OCI-M1 (cell line): ENCODE results near the gene MED13L.
"Not testable (repeated sequence)": the region's sequence is repeated elsewhere in the genome, so short reads cannot be mapped to it uniquely, and the experiment has no call there.

Experiments
- DNase-seq: peaks from one replicate; lab custom pipeline; 2025; lab: John Stamatoyannopoulos, UW

MED13L gene

GRCh38 chr12:116152268-116152667 is 125.2 kb downstream of the MED13L start:
- no peak for DNase-seq

- no peak for DNase-seq
Observed at GRCh38 chr12:116150452-116150851, 127.0 kb downstream of the MED13L start.

GRCh38 chr12:116150001-116150400 is 127.5 kb downstream of the MED13L start:
- DNase-seq = no peak

GRCh38 chr12:116148844-116149243 is 128.6 kb downstream of the MED13L start:
- DNase-seq = no peak

GRCh38 chr12:116146386-116146785 is 131.1 kb downstream of the MED13L start:
- no peak for DNase-seq

- no peak for DNase-seq
Observed at GRCh38 chr12:116145451-116145850, 132.0 kb downstream of the MED13L start.

- DNase-seq = no peak
Observed at GRCh38 chr12:116144384-116144783, 133.1 kb downstream of the MED13L start.

GRCh38 chr12:116143909-116144308 is 133.6 kb downstream of the MED13L start:
- DNase-seq = no peak

GRCh38 chr12:116142936-116143898 is 134.3 kb downstream of the MED13L start:
- DNase-seq = peak; percentile 53

GRCh38 chr12:116141833-116142162 is 135.7 kb downstream of the MED13L start:
- DNase-seq = no peak

GRCh38 chr12:116141110-116141832 is 136.2 kb downstream of the MED13L start:
- peak; percentile 61 for DNase-seq

GRCh38 chr12:116140529-116140928 is 137.0 kb downstream of the MED13L start:
- no peak for DNase-seq

- DNase-seq = no peak
Observed at GRCh38 chr12:116138781-116139180, 138.7 kb downstream of the MED13L start.

- DNase-seq = no peak
Observed at GRCh38 chr12:116138364-116138763, 139.1 kb downstream of the MED13L start.

- no peak for DNase-seq
Observed at GRCh38 chr12:116137318-116137717, 140.2 kb downstream of the MED13L start.

GRCh38 chr12:116136340-116136739 is 141.2 kb downstream of the MED13L start:
- DNase-seq = no peak

GRCh38 chr12:116135209-116135930 is 142.1 kb downstream of the MED13L start:
- DNase-seq = no peak

- no peak for DNase-seq
Observed at GRCh38 chr12:116133636-116134214, 143.8 kb downstream of the MED13L start.

GRCh38 chr12:116133149-116133548 is 144.3 kb downstream of the MED13L start:
- no peak for DNase-seq

GRCh38 chr12:116131987-116132386 is 145.5 kb downstream of the MED13L start:
- DNase-seq = not testable (repeated sequence)

GRCh38 chr12:116131176-116131575 is 146.3 kb downstream of the MED13L start:
- DNase-seq = no peak

- DNase-seq = peak; percentile 15
Observed at GRCh38 chr12:116130431-116130830, 147.1 kb downstream of the MED13L start.
